CD4-positive, alpha-beta T cell treated with Interleukin-21 for 1 hour (primary cell): ENCODE measurements around the gene DLX5.
A peak's percentile ranks its signal among the peaks of the same experiment; 100 is the strongest.

Experiments used
- DNase-seq: peaks from one replicate; pipeline ENCODE4 v3.0.0-alpha.2; 2020

Gene DLX5

DNA sequence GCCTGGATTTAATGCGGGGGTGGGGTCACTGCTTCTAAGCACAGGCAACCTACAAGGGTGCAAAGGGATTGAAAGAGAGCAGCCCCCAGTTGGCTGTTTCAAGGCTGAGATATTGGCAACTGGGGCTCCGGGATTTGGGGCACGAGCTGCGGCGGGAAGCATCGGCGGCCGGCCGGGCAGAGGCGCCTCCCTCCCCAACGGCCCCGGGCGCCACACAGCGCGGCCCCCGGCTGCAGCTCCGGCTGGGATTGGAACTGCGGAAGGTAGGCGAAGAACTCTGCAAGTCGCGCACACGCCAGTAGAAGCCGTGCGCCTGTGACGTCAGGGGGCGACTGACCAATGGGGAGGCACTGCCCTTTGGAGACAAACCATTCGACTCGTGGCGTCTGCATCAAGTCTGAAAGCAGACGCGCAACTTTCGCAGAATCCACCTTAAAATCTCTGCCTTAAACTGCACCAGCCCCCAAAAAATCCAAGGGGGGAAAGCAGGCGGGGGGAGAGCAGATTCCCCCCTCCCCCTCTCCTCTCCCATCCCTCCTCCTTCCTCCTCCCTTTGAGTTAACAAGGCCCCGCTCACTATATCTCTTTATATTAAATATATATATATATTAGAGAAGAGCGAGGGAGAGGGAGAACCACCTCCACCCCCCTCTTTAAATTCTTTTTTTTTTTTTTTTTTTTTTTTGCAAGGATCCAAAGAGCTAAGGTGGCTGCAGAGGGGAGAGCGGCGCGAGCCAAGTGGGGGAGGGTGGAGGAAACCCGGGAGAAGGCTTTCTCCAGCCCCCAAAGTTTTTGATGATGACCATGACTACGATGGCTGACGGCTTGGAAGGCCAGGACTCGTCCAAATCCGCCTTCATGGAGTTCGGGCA is 19.2 kb downstream of the DLX5 start, which contains the start of gene DLX6:
Gene DLX6, plus strand, starts transcription at position 371 of the 872 bp plus-strand sequence. Its CDS starts 425 bp downstream, at position 796.
- DNase-seq: peak; percentile 22

DNA sequence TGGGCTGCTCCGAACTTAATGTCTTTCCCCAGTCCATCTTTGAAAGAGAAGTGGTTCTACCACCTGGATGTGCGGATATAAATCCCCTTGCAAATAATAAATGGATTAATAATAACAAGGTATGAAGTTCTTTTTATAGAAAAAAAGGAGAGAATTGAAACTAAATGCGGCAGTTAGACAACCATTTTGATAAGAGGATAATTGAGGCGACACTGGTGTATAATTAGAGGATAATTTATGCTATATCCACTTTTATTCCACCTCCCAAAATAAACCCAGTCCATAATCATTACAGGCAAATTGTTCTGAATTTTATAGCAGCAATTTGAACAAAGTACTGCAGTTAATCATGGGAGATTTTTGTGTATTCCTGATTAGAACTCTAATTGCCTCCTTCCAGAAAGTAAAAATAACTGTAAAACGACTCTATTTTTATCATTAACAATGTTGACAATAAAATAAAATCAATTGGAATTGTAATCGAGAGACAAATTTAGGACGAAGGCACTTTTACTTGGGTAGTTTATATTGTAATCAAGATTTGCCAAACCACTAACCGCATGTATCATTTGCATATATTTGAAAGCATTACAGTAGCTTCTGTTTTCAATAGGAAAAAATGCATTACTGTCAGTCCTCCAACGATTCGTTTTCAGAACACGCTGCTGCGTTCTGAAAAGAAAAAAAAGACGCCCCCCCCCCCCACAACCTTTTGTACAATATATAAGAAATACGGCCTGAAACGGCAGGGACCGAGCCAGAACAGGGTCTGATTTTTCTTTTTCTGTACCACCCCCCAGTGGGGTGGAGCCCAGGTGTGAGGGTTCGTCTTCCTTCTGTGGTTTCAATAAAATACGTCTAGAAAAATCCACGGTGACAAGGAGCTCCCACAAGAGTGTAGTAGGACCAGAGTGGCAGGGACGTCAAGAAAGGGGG is 20.1 kb downstream of the DLX5 start:
- no peak for DNase-seq

DNA sequence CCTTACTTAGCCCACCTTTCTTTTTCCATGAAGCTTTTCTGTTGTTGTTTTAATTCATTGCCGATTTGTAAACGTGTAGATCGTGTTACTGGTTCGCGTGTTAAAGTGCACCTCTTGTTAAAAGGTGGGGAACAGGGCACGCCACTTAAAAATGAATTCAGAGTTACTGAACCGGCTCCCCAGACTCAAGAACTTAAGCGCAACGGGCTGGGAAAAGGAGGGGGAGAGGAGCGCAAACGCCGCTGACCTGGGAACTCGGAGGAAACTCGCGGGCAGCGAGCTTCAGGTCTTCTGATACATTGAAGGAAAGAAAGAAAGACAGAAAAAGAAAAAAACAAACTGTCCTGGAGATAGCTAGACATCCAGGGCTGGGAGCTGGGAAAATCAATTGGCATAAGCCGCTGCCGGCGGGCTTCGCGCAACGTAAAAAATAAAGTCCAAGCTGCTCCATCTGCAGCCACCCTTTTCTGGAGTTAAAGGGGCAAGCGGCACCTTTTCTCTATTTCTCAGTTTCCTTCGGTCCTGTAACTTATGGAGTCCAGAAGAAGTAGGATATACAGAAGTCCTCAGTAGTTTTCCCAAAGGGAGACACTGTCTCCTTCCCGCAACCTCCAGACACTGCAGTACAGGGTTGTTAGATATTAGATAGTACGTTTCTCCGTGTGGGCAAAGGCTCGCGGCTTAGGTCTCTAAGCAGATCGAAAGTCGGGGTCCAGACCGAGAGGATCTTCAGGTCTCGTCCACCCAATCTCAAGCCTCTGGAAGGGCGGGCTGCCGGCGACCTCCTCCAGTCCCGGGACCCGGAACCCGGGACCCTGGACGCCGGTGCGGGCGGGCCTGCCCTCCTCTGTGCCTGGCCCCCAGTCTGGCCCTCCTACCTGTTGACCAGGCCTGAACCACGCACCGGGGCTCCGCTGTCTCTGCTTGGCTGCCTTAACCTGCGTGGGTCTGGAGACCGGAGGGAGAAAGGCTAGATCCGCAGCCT is 21.1 kb downstream of the DLX5 start:
- DNase-seq: no peak

DNA sequence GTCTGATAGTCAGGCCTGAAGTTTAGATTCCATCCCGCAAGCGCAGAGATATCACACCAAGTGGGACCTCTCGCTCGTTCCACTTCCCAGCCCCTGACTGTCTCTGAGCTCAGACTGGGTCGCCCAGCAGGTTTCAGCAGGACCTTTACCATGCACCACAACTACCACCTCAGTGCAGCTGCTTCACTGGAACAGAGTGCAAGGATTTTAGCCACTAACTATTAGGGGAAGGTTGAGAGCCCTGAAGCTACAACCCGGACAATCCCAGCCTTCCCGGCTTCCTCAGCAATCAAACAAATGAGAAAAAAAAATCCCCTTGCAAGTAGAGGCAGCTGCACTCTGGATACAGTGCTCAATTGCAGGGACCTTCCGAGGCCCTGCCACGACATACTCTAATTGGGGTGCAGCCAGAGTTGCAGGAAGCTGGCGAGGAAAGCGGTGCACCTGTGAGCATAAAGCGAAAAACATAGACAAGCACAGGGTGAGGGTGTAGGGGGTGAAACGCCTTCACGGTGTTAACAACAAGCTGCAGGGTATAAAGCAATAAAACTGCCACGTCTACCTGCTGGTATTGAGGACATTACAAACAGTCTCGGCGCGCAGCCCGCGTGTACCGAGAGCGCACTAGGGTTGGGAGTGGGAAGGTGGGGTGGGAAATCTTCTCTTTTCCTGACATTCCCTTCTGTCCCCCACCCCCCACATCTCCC is 21.9 kb downstream of the DLX5 start:
- no peak for DNase-seq

DNA sequence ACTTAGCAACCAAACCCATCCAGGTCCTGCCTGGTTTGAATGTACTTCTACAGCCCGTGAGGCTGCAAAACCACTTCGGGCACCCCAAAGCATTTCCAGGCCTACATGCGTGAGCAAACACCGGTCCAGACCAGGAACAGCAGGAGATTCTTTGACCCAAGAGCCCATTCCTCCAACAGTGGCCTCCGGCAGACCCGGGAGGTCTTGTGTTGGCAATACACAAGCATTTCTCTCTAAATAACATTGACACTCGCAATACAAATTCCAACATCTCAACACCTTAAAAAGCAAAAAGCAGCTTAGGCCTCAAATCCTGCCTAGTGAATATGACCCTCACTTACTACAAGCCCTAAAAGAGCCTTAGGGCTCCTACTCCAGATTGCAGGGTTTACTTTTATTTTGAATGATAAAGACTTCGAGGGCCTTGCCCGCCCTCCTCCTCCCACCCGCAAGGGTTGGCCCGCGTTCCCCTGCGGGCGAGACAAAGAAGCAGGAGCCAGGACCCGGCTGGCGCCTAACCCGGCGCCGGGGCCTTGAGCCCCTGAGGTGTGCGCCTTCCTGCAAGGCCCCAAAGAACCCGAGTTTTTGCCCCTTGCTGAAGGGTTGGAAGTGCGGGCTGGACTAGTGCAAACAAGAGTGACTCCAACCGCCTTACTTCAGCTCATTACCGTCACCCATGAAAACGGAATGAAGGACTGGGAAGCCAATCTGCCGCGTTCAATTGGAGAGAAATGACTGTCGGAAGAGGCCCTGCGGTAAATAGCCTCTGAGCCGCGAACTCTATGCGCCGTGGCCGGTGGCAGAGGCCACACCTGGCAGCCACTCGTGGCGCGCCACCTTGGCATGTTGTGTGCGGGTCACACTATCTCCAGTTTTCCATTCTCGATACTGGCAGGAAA is 22.7 kb downstream of the DLX5 start:
- DNase-seq: no peak

DNA sequence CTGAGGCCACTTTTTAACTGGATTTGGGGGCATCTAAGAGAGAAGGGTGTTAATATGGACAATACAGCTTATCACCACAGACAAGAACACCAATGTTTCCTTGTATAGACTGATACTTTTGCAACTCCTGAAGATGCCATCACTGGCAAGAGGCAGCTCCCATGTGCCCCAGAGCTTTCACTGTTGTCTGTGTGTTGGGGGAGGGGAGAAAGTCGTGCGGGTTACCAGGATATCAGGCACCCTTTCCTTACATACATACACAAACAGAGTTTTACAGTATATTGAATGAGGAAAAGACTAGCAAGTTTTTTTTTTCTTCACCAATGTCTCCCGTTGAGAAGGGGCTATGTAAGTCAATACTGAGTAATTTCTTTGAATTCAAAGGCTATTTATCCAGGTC is 23.4 kb downstream of the DLX5 start:
- no peak for DNase-seq

DNA sequence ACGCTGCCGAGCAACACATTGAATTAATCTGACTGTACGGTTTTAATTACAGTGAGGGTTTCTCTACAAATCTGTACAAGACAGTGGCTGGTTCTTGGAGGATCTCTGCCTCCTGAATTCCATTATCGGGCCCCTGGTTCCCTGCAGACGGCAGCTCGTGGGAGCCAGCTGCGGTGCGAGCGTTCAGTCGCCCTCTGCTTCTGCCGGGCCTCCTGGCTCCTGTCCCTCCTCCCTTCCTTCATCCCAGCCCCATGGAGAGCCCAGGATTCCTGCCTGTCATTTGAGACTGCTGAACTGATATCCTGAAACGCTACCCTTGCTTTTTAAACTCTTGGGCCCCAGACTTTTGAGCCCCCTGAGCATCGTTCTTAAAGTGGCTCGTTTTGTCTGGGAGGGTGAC is 25.9 kb downstream of the DLX5 start:
- DNase-seq: no peak

DNA sequence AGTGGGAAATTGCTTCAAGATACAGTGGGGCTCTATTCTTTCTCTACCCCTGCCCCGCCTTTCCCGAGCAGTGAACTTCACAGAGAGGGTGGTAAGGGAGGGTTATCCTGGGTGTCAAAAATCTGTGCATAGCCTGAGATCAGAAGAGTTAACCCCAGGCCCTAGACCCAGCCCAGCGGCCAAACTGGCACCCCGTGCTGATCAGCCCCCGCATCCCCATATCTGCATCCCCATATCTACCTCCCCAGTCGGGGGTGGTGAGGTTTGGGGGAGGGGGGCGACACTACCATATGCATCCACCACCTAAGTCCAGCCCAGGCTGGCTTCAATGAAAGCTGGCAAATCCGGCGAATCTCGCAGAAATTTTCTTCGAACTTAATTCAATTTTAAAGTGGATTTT is 26.3 kb downstream of the DLX5 start:
- DNase-seq: no peak

DNA sequence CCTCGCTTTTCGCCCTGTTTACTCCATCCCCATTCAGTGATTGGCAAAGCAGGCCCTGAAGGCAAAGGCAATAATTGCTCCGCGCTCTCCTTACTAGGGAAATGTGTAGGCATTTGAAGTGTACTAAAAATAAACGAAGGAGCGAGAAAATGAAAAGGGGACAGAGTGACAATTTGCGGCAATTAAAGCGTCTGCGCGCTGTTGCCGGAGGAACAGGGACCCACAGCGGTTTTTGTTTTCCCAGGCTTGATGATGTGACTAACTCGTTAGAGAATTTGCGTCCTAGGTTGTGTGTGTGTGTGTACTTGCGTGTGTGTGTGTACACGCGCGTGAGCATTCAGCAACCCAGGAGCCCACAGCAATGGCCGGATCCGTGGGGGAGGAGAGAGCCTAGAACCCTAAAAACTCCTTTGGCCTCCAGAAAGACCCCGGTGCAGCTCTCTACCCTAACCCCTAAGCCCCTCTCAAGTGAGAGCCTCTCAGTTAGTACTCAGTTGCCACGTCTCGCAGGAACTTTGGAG is 27.1 kb downstream of the DLX5 start:
- DNase-seq: no peak

DNA sequence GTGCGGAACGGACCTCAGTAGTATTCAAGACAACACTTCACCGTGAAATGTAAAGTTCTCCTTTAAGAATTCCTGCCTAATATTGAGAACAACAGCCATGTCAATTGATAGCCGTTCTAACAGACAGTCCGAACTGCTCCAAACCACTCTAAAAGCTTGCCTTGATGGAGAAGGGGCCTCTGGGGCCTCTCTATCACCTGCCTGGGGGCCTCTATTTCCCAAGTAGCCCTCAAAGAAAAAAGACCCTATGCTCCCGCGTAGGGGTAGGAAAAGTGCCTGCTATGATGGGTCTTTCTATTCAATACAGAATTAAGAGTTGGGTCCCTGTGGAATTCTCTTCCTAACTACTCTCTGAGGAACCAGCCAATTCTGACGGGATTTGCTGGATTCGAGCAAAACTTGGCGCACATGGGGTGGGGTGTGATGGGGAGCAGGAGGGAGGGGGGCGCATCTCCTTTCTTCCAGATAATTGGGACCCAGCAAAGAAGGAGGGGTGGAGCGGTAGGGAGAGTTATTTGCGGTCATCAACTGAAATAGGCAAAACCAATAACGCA is 27.6 kb downstream of the DLX5 start:
- DNase-seq: no peak

DNA sequence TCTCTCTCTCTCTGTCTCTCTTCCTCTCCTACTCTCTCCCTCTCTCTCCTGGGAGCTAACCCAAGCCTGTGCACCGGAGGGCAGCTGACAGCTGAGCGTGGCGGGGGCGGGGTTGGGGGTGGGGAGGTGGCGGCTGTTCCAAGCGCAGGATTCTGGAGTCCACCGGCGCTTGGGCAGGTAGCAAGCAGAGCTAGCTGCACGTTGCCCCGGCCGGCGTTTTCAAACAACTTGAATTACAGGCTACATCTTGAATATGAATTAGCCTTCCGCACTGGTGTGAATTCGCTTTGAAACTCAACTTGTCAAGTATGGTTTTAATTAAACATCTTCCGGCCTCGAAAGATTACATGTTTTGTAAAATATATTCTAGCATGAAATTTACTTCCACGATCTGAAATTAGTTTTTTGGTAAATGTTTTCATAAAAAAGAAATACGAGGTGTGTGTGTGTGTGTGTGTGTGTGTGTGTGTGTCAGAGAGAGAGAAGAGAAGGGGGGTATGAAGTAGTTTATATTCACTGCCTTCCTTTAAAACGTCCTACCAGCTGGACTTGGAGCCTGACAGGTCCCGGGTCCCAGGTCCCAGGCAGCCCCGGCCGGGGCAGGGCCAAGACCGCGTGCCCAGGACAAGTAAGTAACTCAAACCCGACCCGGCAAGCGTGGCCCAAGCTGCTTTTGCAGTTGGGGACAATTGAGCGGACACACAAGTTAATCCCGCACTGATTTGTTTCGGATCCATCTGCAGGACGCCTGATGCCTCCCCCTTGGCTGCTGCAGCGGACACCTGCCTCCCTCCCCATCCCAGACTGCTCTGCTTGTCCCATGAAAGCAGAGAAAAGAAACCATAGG is 28.3 kb downstream of the DLX5 start:
- DNase-seq: no peak

DNA sequence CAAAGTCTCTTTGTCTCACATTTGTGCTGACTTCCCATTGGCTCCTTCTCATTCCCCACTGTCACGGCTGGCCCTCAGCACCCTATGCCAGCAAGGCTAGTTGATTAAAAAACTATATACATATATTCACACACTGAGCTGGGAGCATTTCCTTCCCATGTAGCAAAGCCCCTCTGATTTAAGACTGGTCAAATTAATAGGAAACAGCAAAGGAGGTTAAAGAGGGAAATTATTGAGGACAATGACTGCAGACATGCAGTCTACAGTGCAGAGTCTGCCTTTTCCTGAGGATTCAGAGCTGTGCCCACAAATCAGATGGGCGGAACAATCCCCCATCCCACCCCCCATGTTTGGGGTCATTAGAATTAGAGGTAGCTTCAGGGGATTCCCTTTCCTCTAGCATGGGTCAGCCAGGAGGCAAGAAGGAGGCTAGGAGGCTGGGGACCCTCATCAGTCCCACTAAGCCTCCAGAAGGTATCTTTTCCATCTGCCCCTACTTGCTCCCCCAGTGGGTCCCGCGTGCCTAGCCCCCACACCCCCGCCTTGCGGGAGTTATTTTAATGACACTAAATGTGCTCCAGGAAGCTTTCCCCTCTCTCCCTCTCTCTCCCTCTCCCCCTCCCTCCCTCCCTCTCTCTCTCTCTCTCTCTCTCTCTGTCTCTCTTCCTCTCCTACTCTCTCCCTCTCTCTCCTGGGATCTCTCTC is 29.1 kb downstream of the DLX5 start:
- no peak for DNase-seq

DNA sequence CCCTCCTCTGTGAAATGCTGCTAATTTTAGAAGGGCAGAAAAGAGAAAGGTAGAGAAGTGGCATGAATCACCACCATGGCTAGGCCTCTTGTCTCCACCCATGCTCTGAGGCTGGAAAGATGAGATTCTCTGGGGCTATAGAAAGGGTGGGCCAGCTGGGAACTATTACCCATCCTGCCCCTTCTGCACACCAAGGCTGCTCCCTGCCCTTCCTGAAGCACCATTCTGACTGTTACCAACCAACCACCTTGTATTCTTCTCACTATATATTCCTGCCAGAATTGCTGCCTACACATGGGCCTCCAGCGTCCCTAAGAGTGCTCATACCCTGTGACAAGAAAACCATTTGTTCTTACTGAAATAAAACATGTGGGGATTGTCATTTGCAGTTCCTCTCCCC is 30.7 kb downstream of the DLX5 start:
- no peak for DNase-seq

DNA sequence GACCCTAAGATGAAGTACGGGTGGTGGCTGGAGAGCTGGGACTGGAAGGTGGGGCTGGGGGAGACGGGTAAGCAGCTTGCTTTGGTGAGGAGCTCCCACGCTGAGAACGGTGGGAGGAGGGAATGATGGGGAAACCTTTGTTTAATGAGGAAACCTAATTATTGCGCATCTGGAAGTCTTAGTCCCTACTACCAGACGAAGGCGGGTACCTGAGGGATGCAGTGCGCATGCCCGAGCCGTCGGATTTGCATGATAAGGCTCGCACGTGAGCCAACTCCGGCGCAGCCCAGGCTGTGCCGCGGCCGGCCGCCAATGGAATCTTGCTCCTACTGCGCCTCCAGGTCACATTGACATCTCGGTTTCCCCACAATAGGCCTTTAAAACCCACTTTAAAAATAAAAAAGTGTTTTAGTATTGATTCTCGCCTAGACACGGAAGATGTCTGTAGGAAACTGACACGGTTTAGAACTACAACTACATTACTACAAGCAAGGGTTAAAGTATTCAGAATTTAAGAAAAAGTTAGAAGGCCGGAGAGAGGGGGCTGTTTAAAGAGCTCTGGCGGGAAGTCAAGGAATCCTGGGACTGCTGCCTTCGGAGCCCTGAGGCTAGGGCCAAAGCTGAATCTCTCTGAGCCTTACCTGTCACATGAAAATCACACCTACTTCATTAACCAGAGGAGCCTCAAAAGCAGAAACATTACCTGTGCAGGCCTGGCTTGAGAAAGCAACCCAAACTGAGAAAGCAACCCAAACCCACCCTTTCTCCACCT is 31.4 kb downstream of the DLX5 start:
- no peak for DNase-seq

DNA sequence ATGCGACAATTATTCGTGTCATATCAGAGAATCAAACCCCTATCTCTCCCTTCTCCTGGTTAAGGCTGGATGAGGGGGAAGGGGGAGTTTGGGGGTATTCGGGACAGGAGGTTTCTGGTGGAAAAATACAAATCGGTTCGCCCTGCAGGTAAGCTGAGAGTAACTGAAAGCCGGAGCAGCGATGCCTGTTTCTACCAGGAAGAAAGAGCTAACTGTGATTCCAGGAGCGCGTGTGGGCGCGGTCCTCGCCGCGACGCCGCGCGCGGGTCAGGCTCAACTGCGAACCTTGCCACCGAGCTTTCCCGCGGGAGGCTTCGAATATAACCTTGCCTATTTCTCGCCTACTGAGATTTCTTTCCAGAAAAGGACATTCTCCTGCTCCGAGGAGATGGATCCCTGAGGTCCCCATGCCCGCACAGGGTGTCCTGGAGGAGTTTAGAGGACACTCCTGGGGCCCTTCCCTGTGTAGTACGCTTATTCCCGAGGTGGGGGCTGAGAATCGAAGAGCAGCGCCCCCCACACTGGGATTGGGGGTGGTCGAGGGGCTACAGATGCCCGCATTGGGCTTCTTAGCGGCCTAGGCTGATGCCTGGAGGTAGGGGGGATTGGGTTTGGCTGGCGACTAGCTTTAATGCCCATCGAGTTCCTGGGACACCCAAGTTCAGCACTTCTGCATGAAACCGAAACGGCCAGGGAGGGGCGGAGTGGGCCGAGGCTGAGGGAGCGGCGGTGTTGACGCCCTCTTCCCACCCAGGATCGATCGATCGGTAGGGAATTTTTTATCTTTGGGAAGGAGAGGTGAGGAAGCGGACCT is 32.2 kb downstream of the DLX5 start:
- no peak for DNase-seq

DNA sequence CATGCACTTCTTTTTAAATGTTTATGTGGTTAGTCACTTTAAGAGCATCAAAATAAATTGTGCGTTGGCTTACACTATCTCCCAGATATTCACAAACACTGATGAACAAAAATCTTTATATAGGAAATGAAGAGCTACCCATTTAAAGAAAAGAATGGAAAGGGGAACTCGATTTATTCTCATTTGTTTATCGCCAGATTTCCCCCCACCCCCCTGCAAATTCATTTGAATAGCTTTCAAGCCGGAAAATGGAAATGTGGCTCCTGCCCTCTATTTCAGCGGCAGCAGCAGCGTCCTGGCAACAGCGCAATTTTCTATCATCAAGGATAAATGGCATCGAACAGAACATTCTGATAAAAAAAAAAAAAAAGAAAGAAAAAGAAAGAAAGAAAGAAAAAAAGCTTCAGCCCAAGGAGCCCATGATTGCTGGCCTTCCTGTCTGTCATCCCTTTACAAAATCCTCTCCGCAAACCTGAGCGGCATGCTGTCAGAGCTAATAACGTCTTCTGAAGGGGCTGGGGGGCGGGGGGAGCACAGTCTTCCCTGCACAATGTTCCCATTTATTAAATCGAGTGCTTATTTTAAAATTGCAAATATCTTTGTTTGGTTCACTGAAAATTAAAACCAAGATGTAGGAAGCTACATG is 33.0 kb downstream of the DLX5 start:
- DNase-seq: no peak
